IMR-90 (cell line): Measurements from ENCODE around the gene DSE. TPM values are rescaled to one million over a fixed set of nuclear protein-coding genes. Genes with fewer than 3 reads are reported as not detected.
A peak's percentile ranks its signal among the peaks of the same experiment; 100 is the strongest.

ENCODE experiments used
- ATAC-seq: fragments of 200-7000 bp; cut with Tn5 transposase; 2 replicates; pipeline ENCODE4 v1.9.1; 2020; ENCODE audit warnings: low read depth, mild to moderate bottlenecking, moderate library complexity
- BruUV-seq: library from RNA; stranded (reverse); fragments of 400-500 nt; replicated peaks from 2 replicates; lab custom pipeline; 2021; lab: Mats Ljungman, UMichigan
- CTCF ChIA-PET: fragments of 300-600 bp; formaldehyde crosslinking; extraction: SDS; loops from one replicate; lab custom pipeline; 2021; ENCODE audit warnings: antibody characterized with exemption; lab: Yijun Ruan, JAX
- POLR2A ChIA-PET: fragments of 300-600 bp; sonication (Branson Sonifier 250); formaldehyde crosslinking; loops from one replicate; lab custom pipeline; 2022; ENCODE audit warnings: antibody characterized with exemption; ENCODE audit not compliant: unreplicated experiment; lab: Charles Lee
- DNase-seq: peaks from one replicate; pipeline ENCODE4 v3.0.0; 2013
- H2AFZ ChIP-seq: replicated peaks from 2 replicates; pipeline ENCODE3; 2013; ENCODE audit warnings: low read length, mild to moderate bottlenecking; ENCODE audit not compliant: poor library complexity
- H2AK5ac ChIP-seq: 2 replicates; pipeline ENCODE4 v1.6.1; 2013; ENCODE audit warnings: low read depth, low read length, inconsistent platforms
- H2AK9ac ChIP-seq: replicated peaks from 2 replicates; pipeline ENCODE3; 2013; ENCODE audit warnings: mild to moderate bottlenecking, low read depth, low read length, moderate library complexity; ENCODE audit not compliant: poor library complexity
- H2BK120ac ChIP-seq: 2 replicates; pipeline ENCODE4 v1.6.1; 2013; ENCODE audit warnings: low read depth, low read length, inconsistent platforms
- H2BK15ac ChIP-seq: 3 replicates; pipeline ENCODE4 v1.6.1; 2013; ENCODE audit warnings: low read depth, low read length, inconsistent platforms
- H2BK20ac ChIP-seq: 2 replicates; pipeline ENCODE4 v1.6.1; 2013; ENCODE audit warnings: low read depth, mild to moderate bottlenecking, inconsistent platforms, low read length, moderate library complexity
- H2BK5ac ChIP-seq: 2 replicates; pipeline ENCODE4 v1.6.1; 2013; ENCODE audit warnings: mild to moderate bottlenecking, low read depth, low read length, inconsistent platforms; ENCODE audit not compliant: poor library complexity, severe bottlenecking
- H3K14ac ChIP-seq: replicated peaks from 2 replicates; pipeline ENCODE4 v1.6.1; 2013; ENCODE audit warnings: low read depth, low read length, inconsistent platforms
- H3K18ac ChIP-seq: 2 replicates; pipeline ENCODE4 v1.6.1; 2013; ENCODE audit warnings: low read depth, low read length, control low read depth
- H3K23ac ChIP-seq: 2 replicates; pipeline ENCODE4 v1.6.1; 2013; ENCODE audit warnings: low read depth, low read length, inconsistent platforms
- H3K27ac ChIP-seq: 2 replicates; pipeline ENCODE4 v1.5.1; 2013; ENCODE audit warnings: mild to moderate bottlenecking, control low read depth, low read length; ENCODE audit not compliant: insufficient read depth
- H3K27me3 ChIP-seq: 2 replicates; pipeline ENCODE4 v1.6.1; 2013; ENCODE audit warnings: low read length; ENCODE audit not compliant: control insufficient read depth, insufficient read depth
- H3K36me3 ChIP-seq: 2 replicates; pipeline ENCODE4 v1.6.1; 2013; ENCODE audit warnings: low read length, mixed read lengths; ENCODE audit not compliant: control insufficient read depth, insufficient read depth
- H3K4ac ChIP-seq: 2 replicates; pipeline ENCODE4 v1.6.1; 2013; ENCODE audit warnings: low read depth, low read length, inconsistent platforms
- H3K4me1 ChIP-seq: 2 replicates; pipeline ENCODE4 v1.6.1; 2013; ENCODE audit warnings: low read length, mixed read lengths; ENCODE audit not compliant: control insufficient read depth, insufficient read depth
- H3K4me2 ChIP-seq: 2 replicates; pipeline ENCODE4 v1.6.1; 2013; ENCODE audit warnings: low read depth, mild to moderate bottlenecking, control low read depth, low read length, moderate library complexity
- H3K4me3 ChIP-seq: 2 replicates; pipeline ENCODE4 v1.5.1; 2013; ENCODE audit warnings: low read depth, mild to moderate bottlenecking, control low read depth, low read length, moderate library complexity; ENCODE audit not compliant: insufficient read depth
- H3K56ac ChIP-seq: 2 replicates; pipeline ENCODE4 v1.6.1; 2013; ENCODE audit warnings: low read length, inconsistent platforms; ENCODE audit not compliant: insufficient read depth; ENCODE audit errors: extremely low read depth
- H3K79me1 ChIP-seq, 2 experiments: 2 replicates each; pipeline ENCODE4 v1.6.1; 2013; ENCODE audit warnings: low read length in 2 of 2, inconsistent platforms in 1 of 2, low read depth in 1 of 2
- H3K9ac ChIP-seq: 2 replicates; pipeline ENCODE4 v1.6.1; 2013; ENCODE audit warnings: low read depth, low read length, control low read depth
- H3K9me1 ChIP-seq: 2 replicates; pipeline ENCODE4 v1.6.1; 2013; ENCODE audit warnings: low read length, inconsistent platforms; ENCODE audit not compliant: insufficient read depth
- H3K9me3 ChIP-seq: 2 replicates; pipeline ENCODE4 v1.6.1; 2013; ENCODE audit warnings: low read length; ENCODE audit not compliant: control insufficient read depth, insufficient read depth
- H4K20me1 ChIP-seq: 2 replicates; pipeline ENCODE4 v1.6.1; 2013; ENCODE audit warnings: low read length, inconsistent platforms; ENCODE audit not compliant: insufficient read depth
- H4K5ac ChIP-seq: 2 replicates; pipeline ENCODE4 v1.6.1; 2013; ENCODE audit warnings: mild to moderate bottlenecking, low read depth, low read length, control low read depth
- H4K8ac ChIP-seq, 2 experiments: 2 replicates each; pipeline ENCODE4 v1.6.1; 2013; ENCODE audit warnings: low read depth in 2 of 2, low read length in 2 of 2, control low read depth in 1 of 2, inconsistent platforms in 1 of 2
- H4K91ac ChIP-seq: 2 replicates; pipeline ENCODE4 v1.6.1; 2013; ENCODE audit warnings: low read depth, low read length, inconsistent platforms; ENCODE audit not compliant: insufficient read depth
- BHLHE40 ChIP-seq: fragments of 150-350 bp; IDR thresholded peaks from 2 replicates; pipeline ENCODE4 v1.6.1; 2016; ENCODE audit warnings: mild to moderate bottlenecking, low read depth, low read length
- CEBPB ChIP-seq: IDR thresholded peaks from 2 replicates; pipeline ENCODE4 v1.6.1; 2012; ENCODE audit warnings: low read depth, low read length, improper control_type of control experiment
- CHD1 ChIP-seq: IDR thresholded peaks from 2 replicates; pipeline ENCODE4 v1.6.1; 2012; ENCODE audit warnings: low read depth, low read length, improper control_type of control experiment
- ELK1 ChIP-seq: fragments of 150-350 bp; IDR thresholded peaks from 2 replicates; pipeline ENCODE4 v1.6.1; 2016; ENCODE audit warnings: low read depth, mild to moderate bottlenecking, low read length, moderate library complexity, borderline replicate concordance
- FOS ChIP-seq: fragments of 150-350 bp; IDR thresholded peaks from 2 replicates; pipeline ENCODE4 v1.6.1; 2016; ENCODE audit warnings: low read depth, low read length
- MAFK ChIP-seq: IDR thresholded peaks from 2 replicates; pipeline ENCODE4 v1.6.1; 2012; ENCODE audit warnings: low read depth, low read length, improper control_type of control experiment
- MAZ ChIP-seq: IDR thresholded peaks from 2 replicates; pipeline ENCODE4 v1.6.1; 2012; ENCODE audit warnings: low read depth, mild to moderate bottlenecking, low read length, improper control_type of control experiment, moderate library complexity, borderline replicate concordance
- MXI1 ChIP-seq: IDR thresholded peaks from 2 replicates; pipeline ENCODE4 v1.6.1; 2012; ENCODE audit warnings: low read depth, mild to moderate bottlenecking, low read length, moderate library complexity, borderline replicate concordance
- NFE2L2 ChIP-seq: fragments of 150-350 bp; IDR thresholded peaks from 2 replicates; pipeline ENCODE4 v1.6.1; 2016; ENCODE audit warnings: low read depth, mild to moderate bottlenecking, low read length
- POLR2A ChIP-seq: IDR thresholded peaks from 2 replicates; pipeline ENCODE4 v1.6.1; 2012; ENCODE audit warnings: mild to moderate bottlenecking, low read depth, low read length
- RAD21 ChIP-seq: IDR thresholded peaks from 2 replicates; pipeline ENCODE4 v1.6.1; 2012; ENCODE audit warnings: low read length, improper control_type of control experiment
- RCOR1 ChIP-seq: IDR thresholded peaks from 2 replicates; pipeline ENCODE4 v1.6.1; 2012; ENCODE audit warnings: mild to moderate bottlenecking, low read length, improper control_type of control experiment; ENCODE audit not compliant: insufficient replicate concordance
- SMC3 ChIP-seq: fragments of 150-350 bp; IDR thresholded peaks from 2 replicates; pipeline ENCODE4 v1.6.1; 2016; ENCODE audit warnings: low read depth, mild to moderate bottlenecking, antibody characterized with exemption, low read length, moderate library complexity
- USF2 ChIP-seq: fragments of 150-350 bp; IDR thresholded peaks from 2 replicates; pipeline ENCODE4 v1.6.1; 2017; ENCODE audit warnings: mild to moderate bottlenecking, antibody characterized with exemption, low read length, low read depth
- WGBS, 2 experiments: methylation state at CpG; one replicate each; pipeline versions ENCODE4 v1.1.5 to v1.1.7; 2013; ENCODE audit warnings: missing lambda C conversion rate in 2 of 2; ENCODE audit not compliant: insufficient read length in 1 of 2; ENCODE audit errors: extremely low coverage in 2 of 2; 5-methylcytosine and 5-hydroxymethylcytosine counted together
- dilution Hi-C: fragments of 300-500 bp; cut with HindIII; formaldehyde crosslinking; loops from one replicate; pipeline ENCODE4 v1.14.3; 2018; ENCODE audit warnings: low sequenced_read_pairs; ENCODE audit not compliant: unreplicated experiment
- in situ Hi-C: fragments of 300-500 bp; cut with MboI; formaldehyde crosslinking; loops from 3 replicates; pipeline ENCODE4 v1.14.3; 2019; ENCODE audit warnings: low sequenced_read_pairs, inconsistent platforms, mixed read lengths
- intact Hi-C: fragments of 100-400 bp; cut with micrococcal nuclease; formaldehyde crosslinking; loops from 2 replicates; pipeline ENCODE4 v1.10.0; 2022
- polyA plus RNA-seq, 3 experiments: library from polyadenylated mRNA; depleted of rRNA; stranded (reverse); fragments of >200 nt; gene quantifications; 2 replicates each; pipeline ENCODE4 v1.2.3, GENCODE V29; 2012; ENCODE audit warnings: low replicate concordance in 1 of 3
- total RNA-seq: library from RNA; depleted of rRNA; stranded (reverse); fragments of >200 nt; gene quantifications from 2 replicates; pipeline ENCODE4 v1.2.3, GENCODE V29; 2012

The DSE gene
- total and polyA plus RNA-seq, 2 of the 4 experiments (the other 2 are of a cell fraction): 48.0 to 154 TPM

DNA sequence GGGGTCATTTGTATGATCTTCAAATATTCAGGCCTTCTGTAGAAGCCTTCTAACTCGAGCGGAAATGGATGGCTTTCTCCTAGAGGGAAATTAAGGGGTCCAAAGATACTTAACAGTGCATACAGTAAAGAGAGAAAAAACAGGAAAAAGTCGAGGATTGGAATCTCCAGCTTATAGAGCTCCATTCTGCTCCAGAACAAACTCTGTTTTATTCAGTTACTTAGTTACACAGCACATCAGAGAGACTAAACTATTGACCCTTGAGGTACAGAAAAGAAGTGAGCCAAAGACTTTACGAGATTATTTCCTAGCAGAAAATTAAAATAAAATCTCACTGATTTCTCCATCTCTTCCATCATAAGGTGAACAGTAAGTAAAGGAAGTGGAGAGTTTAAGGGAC, 43.8 kb upstream of the DSE start:
- Histone ChIP-seq H3K4ac (no peak overlapping the region), H4K91ac (no peak overlapping the region), H3K18ac (0 out of 2 replicates have a peak overlapping the region, but pooled peaks have one; percentile 21), H2AK5ac (no peak overlapping the region), H3K9ac (no peak overlapping the region), H2AK9ac (no peak overlapping the region), H3K14ac (no peak overlapping the region), H2BK120ac (no peak overlapping the region), H3K4me1 (peaks cover 1% of the 10 kb centered on the region; the same call in 1 of the 2 replicates), H4K8ac (no peak overlapping the region), H3K4me2 (no peak overlapping the region), H4K20me1 (no peaks in the 10 kb centered on the region), H2BK20ac (no peak overlapping the region), H3K56ac (no peak overlapping the region), H3K23ac (no peak overlapping the region), H3K9me3 (no peaks in the 10 kb centered on the region), H2BK5ac (no peak overlapping the region), H3K9me1 (no peaks in the 10 kb centered on the region), H2BK15ac (no peak overlapping the region), H3K27me3 (no peaks in the 10 kb centered on the region), H3K4me3 (no peak overlapping the region), H2AFZ (no peak overlapping the region), H3K36me3 (no peaks in the 10 kb centered on the region), H3K27ac (no peak overlapping the region), H4K5ac (no peak overlapping the region; the same call in 1 of the 2 replicates), H3K79me1 (no peaks in the 10 kb centered on the region; a peak in 2 of 4 replicates)
- no CpG with 5 or more reads among the region's 4 CpGs for WGBS, 2 experiments
- no peak for DNase-seq
- POLR2A ChIA-PET: no interaction called here
- CTCF ChIA-PET: interaction anchor here (0.8 to 1.7 kb wide), 2 partner anchors 10 to 39 kb away, joined by 3 to 4 read pairs; no protein-coding TSS in a partner anchor
- no peak for ATAC-seq
- BruUV-seq: no TSS peak
- TF ChIP-seq MAZ (no peak), ELK1 (no peak), RCOR1 (no peak), BHLHE40 (no peak), MAFK (no peak), USF2 (no peak), MXI1 (no peak), FOS (no peak), RAD21 (no peak), CEBPB (no peak), POLR2A (no peak), CHD1 (no peak), NFE2L2 (no peak), SMC3 (no peak)
- intact Hi-C loops (no loop called here), dilution Hi-C loops (no loop called here), in situ Hi-C loops (no loop called here)
